Esophagus squamous epithelium (tissue), 5 donors: ENCODE data around the gene PRR15L. TPM values are rescaled to one million over a fixed set of nuclear protein-coding genes. Genes with fewer than 3 reads are reported as not detected.

Experiments
- DNase-seq: peaks from one replicate; lab custom pipeline; 2025; lab: John Stamatoyannopoulos, UW
- H3K27ac ChIP-seq, 4 donors: fragments of 200-600 bp; sonication (generic); one replicate each; pipeline ENCODE4 v1.5.1; 2016 to 2019; ENCODE audit warnings: mild to moderate bottlenecking in 1 of 4
- H3K27me3 ChIP-seq, 4 donors: fragments of 200-600 bp; sonication (generic); 1 replicate in 3 of 4; 2 replicates in 1 of 4; pipeline versions ENCODE4 v1.5.1 to v1.6.0; 2017 to 2021; ENCODE audit warnings: antibody characterized with exemption in 1 of 4
- H3K36me3 ChIP-seq, 3 donors: fragments of 200-600 bp; sonication (generic); one replicate each; pipeline ENCODE4 v1.5.1; 2016 to 2019
- H3K4me1 ChIP-seq, 3 donors: fragments of 200-600 bp; sonication (generic); one replicate each; pipeline ENCODE4 v1.5.1; 2017 to 2019
- H3K4me3 ChIP-seq, 4 donors: fragments of 200-600 bp; sonication (generic); 1 replicate in 3 of 4; 2 replicates in 1 of 4; pipeline ENCODE4 v1.5.1; 2016 to 2019; ENCODE audit warnings: mild to moderate bottlenecking in 2 of 4, moderate library complexity in 1 of 4
- H3K9me3 ChIP-seq, 3 donors: fragments of 200-600 bp; sonication (generic); one replicate each; pipeline ENCODE4 v1.5.1; 2016 to 2019
- CTCF ChIP-seq, 6 experiments: fragments of 450-650 bp in 4 of 6; fragments of 200-600 bp in 2 of 6; sonication (generic) in 2 of 6; IDR thresholded peaks; one replicate each; pipeline ENCODE4 v1.5.1; 2016 to 2019; ENCODE audit warnings: antibody characterized with exemption in 6 of 6, mild to moderate bottlenecking in 4 of 6, moderate library complexity in 4 of 6
- POLR2A ChIP-seq, 4 donors: fragments of 450-650 bp; IDR thresholded peaks; one replicate each; pipeline ENCODE4 v1.6.1; 2017; ENCODE audit warnings: antibody characterized with exemption in 4 of 4, mild to moderate bottlenecking in 4 of 4, moderate library complexity in 3 of 4
- whole genome bisulfite sequencing, 2 donors: methylation state at CpG; one replicate each; pipeline ENCODE4 v1.1.5; 2018; 5-methylcytosine and 5-hydroxymethylcytosine counted together
- intact Hi-C: fragments of 100-400 bp; cut with DNase I; formaldehyde crosslinking; loops from one replicate; pipeline ENCODE4 v1.15.0; 2022
- total RNA-seq, 4 donors: library from RNA; depleted of rRNA; stranded (reverse); fragments of >200 nt; gene quantifications; one replicate each; pipeline ENCODE4 v1.1.0, GENCODE V29; 2016
- donor health status: DM: yes; HTN: yes; CAD: no.

The PRR15L gene
- total RNA-seq, 4 donors from 2014 or later: 3.3 to 12.5 (median 7.1) TPM

DNA sequence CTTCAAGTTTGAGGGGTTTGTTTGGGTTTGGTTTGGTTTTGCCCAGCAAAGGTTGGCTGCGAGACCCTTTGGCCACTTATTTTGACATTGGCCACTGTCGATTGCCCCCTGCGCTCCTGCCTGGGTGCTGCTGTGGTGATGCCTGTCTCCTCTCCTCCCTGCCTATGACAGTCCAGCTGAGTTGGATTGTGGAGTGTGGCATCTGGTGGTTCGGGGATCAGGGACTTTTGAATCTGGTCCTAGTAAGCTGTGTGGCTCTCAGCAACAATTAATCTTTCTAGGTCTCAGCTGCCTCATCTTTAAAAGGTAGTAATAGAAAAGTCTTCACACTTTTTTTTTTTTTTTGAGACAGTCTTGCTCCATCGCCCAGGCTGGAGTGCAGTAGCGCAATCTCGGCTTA lies 40.4 kb upstream of the PRR15L start:
- Histone ChIP-seq H3K9me3 (no peaks in the 10 kb centered on the region), H3K4me1 (peaks cover 11 to 25% (median 16%) of the 10 kb centered on the region in 3 donors), H3K4me3 (no peak overlapping the region), H3K36me3 (no peaks in the 10 kb centered on the region), H3K27ac (no peak overlapping the region), H3K27me3 (peaks cover 0 to 68% (median 0%) of the 10 kb centered on the region in 4 donors)
- TF ChIP-seq POLR2A (IDR thresholded peaks at IDR 0.05) (no peak), CTCF (IDR thresholded peaks at IDR 0.05) (no peak)
- 94 to 95% methylated on average over 7 of the region's 7 CpGs for WGBS, 2 donors
- intact Hi-C loops: no loop called here
- no peak for DNase-seq

DNA sequence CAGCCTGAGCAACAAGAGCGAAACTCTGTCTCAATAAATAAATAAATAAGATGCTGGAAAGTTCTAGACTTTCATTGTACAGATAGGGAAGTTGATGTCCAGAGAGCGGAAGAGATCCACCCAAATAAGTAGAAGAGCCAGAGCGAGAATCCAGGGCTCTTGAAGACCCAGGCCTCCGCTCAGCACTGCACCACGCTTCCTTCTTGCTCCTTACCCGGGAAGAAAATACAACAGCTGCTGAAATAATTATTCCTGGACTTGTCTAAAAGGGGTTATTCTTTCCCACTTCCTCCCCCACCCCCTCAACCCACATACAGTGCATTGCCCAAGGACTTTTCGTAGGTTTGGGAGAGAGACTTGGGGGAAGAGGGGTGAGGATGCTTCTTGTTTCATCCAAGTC lies 39.9 kb upstream of the PRR15L start:
- H3K27ac ChIP-seq: no peak overlapping the region
- 80 to 82% methylated on average over 7 of the region's 7 CpGs for WGBS, 2 donors
- no peaks in the 10 kb centered on the region for H3K36me3 ChIP-seq
- H3K9me3 ChIP-seq: no peaks in the 10 kb centered on the region
- H3K27me3 ChIP-seq: peaks cover 0 to 68% (median 0%) of the 10 kb centered on the region in 4 donors
- TF ChIP-seq CTCF (IDR thresholded peaks at IDR 0.05) (no peak), POLR2A (IDR thresholded peaks at IDR 0.05) (no peak)
- H3K4me1 ChIP-seq: peaks cover 7 to 20% (median 12%) of the 10 kb centered on the region in 3 donors
- intact Hi-C loops: no loop called here
- DNase-seq: no peak
- H3K4me3 ChIP-seq: no peak overlapping the region

DNA sequence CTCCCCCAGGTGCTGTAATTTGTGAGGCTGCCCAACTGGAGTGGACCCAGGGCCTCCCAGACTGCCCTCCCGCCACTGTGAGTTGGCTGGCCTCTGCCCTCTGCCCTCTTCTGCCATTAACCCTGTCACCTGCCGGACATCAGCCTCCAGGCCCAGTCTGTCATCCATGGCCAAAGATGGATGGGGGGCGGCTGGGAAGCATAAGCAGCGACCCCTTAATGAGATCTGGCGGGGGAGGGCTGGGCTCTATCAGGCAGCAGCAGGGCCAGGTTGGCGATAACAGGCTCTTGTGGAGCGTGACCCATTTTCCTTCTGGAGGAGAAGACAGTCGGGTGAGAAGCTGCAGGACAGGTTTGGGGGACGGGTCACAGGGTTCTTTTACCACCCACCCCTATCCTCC lies 38.5 kb upstream of the PRR15L start:
- TF ChIP-seq CTCF (IDR thresholded peaks at IDR 0.05): no peak
- no peak for TF ChIP-seq POLR2A (IDR thresholded peaks at IDR 0.05)
- Histone ChIP-seq H3K4me1 (peaks cover 0 to 12% (median 0%) of the 10 kb centered on the region in 3 donors), H3K4me3 (no peak overlapping the region), H3K9me3 (no peaks in the 10 kb centered on the region), H3K27me3 (peaks cover 0 to 68% (median 0%) of the 10 kb centered on the region in 4 donors), H3K27ac (no peak overlapping the region), H3K36me3 (no peaks in the 10 kb centered on the region)
- WGBS, 2 donors: 13 to 60% methylated on average over 2 to 3 of the region's 9 CpGs
- no peak for DNase-seq
- intact Hi-C loops: no loop called here

DNA sequence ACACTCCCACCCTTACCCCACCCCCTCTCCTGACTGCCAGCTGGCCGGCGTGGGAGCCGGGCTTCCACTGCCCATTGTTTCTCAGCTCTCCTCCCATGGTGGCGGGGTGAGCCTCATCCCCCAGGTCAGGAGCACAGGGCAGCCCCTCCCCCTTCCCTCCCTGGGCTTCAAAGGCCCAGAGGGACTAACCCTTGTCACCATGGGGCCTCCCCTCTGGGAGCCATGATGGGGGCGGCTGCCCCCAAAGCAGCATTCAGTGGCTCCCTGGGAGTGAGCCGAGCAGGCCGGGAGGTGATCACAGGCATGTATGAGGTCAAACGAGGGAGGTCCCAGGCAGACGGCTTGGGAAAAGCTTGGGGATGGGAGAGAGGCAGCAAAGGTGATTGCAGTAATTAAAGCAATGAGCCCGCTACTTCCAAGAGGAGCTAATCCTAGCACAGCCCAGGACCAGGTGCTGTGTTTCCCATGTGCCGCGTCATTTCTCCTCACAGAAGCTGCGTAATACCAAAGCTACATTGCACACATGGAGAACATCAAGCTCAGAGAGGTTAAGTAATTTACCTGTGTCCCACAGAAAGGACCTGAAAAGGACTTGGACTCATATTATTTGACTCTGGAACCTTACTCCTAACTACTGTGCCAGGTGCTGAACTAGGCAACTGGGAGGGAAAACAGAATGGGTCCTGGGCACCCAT lies 37.7 kb upstream of the PRR15L start:
- Histone ChIP-seq H3K36me3 (no peaks in the 10 kb centered on the region), H3K4me1 (peaks cover 0 to 12% (median 0%) of the 10 kb centered on the region in 3 donors), H3K27ac (no peak overlapping the region), H3K27me3 (peaks cover 0 to 62% (median 0%) of the 10 kb centered on the region in 4 donors), H3K4me3 (no peak overlapping the region), H3K9me3 (no peaks in the 10 kb centered on the region)
- DNase-seq: no peak
- 79 to 80% methylated on average over 6 to 7 of the region's 13 CpGs for WGBS, 2 donors
- intact Hi-C loops: no loop called here
- TF ChIP-seq POLR2A (IDR thresholded peaks at IDR 0.05) (no peak), CTCF (IDR thresholded peaks at IDR 0.05) (no peak)

GRCh38 chr17:47994724-47995123 lies 37.0 kb upstream of the PRR15L start:
- TF ChIP-seq POLR2A (IDR thresholded peaks at IDR 0.05) (no peak), CTCF (IDR thresholded peaks at IDR 0.05) (no peak)
- H3K4me3 ChIP-seq: no peak overlapping the region
- no peaks in the 10 kb centered on the region for H3K9me3 ChIP-seq
- H3K27me3 ChIP-seq: peaks cover 0 to 62% (median 0%) of the 10 kb centered on the region in 4 donors
- no peaks in the 10 kb centered on the region for H3K36me3 ChIP-seq
- intact Hi-C loops: no loop called here
- H3K4me1 ChIP-seq: peaks cover 0 to 9% (median 0%) of the 10 kb centered on the region in 3 donors
- H3K27ac ChIP-seq: no peak overlapping the region
- 0 to 60% methylated on average over 1 to 2 of the region's 4 CpGs for WGBS, 2 donors
- DNase-seq: no peak
